Testis (tissue), 2 donors: ENCODE measurements around the gene MAGEA12.
"Not testable (repeated sequence)": the region's sequence is repeated elsewhere in the genome, so short reads cannot be mapped to it uniquely, and the experiment has no call there.

Experiments
- POLR2A ChIP-seq: fragments of 450-650 bp; IDR thresholded peaks from one replicate; pipeline ENCODE4 v1.6.1; 2017; ENCODE audit warnings: antibody characterized with exemption, mild to moderate bottlenecking, moderate library complexity
- TF ChIP-seq, protein P1 (sequence below), 3 experiments: fragments of 450-650 bp in 2 of 3; fragments of 200-600 bp in 1 of 3; sonication (generic) in 1 of 3; IDR thresholded peaks; one replicate each; pipeline ENCODE4 v1.5.1; 2016 to 2019; ENCODE audit warnings: antibody characterized with exemption in 3 of 3, mild to moderate bottlenecking in 2 of 3, moderate library complexity in 1 of 3

- TF ChIP-seq, protein P1, sequence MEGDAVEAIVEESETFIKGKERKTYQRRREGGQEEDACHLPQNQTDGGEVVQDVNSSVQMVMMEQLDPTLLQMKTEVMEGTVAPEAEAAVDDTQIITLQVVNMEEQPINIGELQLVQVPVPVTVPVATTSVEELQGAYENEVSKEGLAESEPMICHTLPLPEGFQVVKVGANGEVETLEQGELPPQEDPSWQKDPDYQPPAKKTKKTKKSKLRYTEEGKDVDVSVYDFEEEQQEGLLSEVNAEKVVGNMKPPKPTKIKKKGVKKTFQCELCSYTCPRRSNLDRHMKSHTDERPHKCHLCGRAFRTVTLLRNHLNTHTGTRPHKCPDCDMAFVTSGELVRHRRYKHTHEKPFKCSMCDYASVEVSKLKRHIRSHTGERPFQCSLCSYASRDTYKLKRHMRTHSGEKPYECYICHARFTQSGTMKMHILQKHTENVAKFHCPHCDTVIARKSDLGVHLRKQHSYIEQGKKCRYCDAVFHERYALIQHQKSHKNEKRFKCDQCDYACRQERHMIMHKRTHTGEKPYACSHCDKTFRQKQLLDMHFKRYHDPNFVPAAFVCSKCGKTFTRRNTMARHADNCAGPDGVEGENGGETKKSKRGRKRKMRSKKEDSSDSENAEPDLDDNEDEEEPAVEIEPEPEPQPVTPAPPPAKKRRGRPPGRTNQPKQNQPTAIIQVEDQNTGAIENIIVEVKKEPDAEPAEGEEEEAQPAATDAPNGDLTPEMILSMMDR (IDR thresholded peaks at IDR 0.05), result not testable (repeated sequence)
- not testable (repeated sequence) for TF ChIP-seq POLR2A
Observed at GRCh38 chrX:152709173-152709572, 24.4 kb upstream of the MAGEA12 start, which contains the start of gene CSAG2.
